Hematopoietic multipotent progenitor cell treated with erythropoietin and hydrocortisone succinate and interleukin-3 and kit ligand, for 15 days (in vitro differentiated cells): Measurements from ENCODE around the gene GMPR2.
"Not testable (repeated sequence)": the region's sequence is repeated elsewhere in the genome, so short reads cannot be mapped to it uniquely, and the experiment has no call there.

Experiments
- DNase-seq: peaks from one replicate; pipeline ENCODE4 v3.0.0-alpha.2; 2015; ENCODE audit warnings: low spot score

The GMPR2 gene

DNA sequence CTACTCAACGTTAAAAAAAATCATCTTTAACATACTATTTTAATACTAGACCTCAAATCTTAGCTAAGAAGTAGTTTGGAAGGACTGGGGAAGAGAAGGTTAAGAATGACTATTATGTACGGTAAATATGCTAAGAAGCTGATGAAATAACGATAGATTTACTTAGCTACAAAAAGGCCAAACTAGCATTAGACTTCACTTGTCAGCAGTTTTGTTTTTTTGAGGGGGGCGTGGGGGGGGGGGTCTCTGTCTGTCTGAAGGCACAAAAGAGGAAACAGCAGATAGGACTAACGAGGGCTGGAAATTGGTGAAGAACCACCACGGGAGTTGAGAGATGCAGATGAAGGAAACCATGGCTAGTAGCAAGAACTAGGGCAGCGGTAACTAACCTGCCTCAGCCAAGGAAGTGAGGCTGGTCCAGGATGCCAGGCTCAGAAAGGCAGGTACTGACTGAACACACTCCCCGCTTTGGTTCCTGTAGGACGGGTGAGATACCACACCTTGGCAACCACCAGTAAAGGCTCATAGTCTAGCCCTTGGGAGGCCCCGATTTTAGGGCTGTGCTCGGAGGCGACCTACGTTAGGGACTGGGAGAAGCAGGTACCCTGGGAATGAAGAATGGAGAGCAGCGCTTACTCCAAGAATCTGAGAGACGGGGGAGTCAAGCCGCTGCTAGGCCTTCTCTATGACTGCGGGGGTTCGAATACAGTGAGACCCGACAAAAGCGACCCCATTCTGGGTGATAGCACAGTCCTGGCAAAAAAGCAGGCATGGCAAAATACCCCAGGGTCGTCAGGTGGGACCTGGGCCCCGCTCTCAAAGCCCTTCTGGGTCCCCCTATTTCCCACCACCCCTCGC lies 1.2 kb upstream of the GMPR2 start:
- peak; percentile 23 for DNase-seq

DNA sequence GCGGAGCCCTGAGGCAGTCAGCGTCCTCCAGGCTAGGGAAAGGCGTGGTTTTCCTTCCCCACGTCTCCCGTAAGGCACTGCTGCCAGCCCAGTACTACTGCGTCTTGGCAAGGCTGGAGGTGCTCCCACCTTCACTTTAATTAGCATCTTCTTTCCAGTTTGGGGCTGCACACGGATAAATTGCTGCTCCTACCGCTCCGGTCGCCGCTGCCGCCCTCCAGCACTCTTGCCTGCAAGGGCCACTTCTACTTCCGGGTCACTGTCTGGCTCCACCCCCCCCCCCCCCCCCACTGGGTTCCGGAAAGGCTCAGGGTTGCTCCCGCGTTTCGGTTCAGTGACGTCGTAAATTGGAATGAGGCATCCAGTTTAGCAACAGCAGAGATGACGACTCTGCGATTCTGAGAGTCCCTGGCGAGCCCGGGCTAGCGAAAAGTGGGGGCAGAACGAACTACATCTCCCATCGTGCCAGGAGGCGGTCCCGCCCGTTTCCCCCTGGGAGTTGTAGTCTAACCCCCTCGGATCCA lies 546 bp upstream of the GMPR2 start, which contains the start of gene NEDD8:
Gene NEDD8 (minus strand): TSS at position 247 of the 524 bp plus-strand sequence. CDS start 100 bp downstream, at position 147.
- peak; percentile 90 for DNase-seq

DNA sequence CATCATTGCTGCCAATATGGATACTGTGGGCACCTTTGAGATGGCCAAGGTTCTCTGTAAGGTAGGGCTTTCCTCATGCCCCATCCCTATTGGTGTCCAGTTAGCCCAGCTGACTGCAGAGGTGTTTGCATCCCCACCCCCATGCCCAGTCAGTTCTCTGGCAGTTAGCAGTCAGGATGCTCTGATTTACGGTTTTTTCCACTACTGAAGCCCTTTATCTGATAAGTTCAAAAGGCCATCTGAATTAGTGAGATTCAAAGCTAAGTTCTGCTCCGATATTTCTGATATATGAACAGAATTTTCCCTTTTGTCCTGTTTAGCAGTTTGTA lies 773 bp downstream of the GMPR2 start:
- DNase-seq: no peak

DNA sequence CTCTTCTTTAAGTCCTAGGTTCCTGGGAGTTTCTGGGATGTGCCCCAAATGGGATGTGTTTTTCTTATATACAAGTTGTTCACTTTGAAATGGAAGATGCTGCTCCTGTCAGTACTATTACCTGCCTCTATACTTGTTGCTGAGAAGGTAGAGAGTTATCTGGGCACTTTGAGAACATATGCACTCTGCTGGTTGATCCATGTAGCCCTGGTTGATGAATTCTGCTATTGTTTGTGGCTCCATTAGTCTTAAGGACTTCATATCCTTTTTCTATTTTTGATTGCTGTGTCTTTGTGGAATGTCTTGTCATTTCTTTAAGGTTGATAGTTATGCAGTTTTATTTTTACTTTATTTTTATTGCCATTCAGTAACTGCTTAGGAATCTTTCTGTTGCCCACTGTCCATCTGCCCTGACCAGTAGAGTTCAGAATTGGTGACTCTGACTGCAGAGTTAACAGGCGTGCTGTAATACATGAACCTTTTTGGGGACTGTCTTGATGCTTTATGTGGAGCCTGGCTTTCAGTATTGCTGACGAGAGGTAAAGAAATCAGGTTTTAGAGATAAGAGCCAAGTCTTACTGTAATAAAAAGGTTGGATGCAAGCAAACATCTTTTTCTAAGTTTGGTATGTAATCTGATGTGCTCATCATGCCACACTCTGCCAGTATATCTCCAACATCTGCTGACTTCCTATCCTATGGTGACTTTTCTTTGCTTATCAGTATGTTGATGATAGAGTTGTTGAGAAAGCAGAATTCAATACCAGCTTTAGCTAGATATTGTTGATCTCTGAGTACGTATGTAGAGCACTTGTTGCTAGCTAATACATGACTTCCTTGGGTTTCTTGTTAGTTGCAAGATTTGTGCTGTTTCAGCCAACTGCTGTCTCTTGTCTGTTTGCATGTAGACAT lies 1.6 kb downstream of the GMPR2 start:
- no peak for DNase-seq

DNA sequence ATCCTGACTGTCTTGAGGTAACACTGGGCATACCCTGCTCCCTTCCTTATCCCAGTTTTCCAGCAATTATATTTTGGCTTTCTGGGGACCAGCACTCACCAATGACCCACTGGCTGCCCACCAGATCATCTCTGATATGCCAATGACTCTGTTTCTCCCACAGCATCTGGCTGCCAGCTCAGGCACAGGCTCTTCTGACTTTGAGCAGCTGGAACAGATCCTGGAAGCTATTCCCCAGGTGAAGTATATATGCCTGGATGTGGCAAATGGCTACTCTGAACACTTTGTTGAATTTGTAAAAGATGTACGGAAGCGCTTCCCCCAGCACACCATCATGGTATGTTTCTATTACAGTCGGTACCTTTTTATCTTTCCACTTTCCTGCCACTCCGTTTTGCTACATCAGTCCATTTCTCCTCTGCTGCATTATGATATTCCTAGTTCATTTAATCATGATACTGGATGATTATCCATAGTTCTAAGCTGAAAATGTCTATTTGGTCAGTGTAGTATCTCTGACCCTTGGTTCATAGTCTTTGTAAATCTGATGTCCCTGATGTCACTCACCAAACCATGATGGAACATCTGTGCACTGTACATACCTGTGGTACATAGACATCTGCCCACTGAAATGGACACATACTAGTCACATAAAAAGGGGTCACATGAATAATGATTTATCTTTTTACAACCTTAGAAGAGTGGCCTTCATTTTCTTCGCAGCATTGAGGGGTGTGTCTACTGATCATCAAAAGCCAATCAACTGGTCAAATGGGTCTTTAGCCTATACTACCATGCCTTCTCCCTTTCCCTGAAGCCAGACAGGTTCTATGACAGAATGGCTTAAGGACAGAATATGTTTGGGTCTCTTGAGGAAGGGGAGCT lies 3.3 kb downstream of the GMPR2 start:
- DNase-seq: no peak

DNA sequence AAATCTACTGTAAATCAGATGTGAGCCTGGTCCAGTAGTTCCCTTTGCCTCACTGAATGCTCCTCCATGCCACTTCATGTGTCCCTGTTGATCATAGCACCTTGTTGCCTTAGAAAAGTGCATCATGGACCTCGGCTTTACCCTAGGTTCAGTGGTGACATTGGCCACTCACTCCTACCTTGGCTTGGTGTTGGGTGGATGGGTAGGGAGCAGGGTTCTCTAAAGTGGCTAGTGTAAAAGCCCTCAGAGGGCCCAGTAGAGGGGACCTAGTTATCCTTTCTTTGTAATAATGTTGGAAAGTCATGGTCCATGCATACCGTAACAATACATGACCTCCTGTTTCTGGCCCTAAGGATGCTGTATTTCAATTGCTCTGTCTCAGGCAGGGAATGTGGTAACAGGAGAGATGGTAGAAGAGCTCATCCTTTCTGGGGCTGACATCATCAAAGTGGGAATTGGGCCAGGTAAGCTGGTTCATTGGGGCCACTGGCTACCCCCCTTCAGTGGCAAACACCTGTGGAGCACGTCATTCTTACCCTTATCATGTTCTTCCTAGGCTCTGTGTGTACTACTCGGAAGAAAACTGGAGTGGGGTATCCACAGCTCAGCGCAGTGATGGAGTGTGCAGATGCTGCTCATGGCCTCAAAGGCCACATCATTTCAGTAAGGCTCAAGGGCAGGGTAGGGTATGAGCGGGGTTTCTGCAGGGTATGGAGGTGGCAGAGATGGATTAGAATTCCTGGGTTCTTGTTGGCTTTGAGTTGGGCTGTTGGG lies 4.1 kb downstream of the GMPR2 start:
- DNase-seq: no peak

DNA sequence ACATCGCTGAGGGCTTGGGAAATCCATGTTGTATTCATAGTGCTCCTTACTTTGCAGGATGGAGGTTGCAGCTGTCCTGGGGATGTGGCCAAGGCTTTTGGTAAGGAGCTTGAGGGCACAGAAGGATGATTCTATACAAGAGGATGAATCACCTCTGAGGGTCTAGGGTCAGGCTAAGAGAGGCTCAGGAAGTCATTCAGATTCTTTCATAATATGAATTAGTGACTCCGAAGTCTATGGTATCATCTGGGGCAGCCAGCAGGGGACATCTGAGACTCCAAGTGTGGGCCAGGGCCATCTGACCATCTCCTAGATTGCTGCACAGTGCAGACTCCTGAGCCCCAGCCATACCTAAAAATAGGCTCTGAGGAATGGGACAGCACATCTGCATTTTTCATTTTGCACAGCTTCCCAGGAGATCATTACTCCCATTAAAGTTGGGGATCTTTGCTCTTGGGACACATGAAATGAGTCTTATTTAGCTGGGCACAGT lies 4.8 kb downstream of the GMPR2 start:
- DNase-seq: no peak

DNA sequence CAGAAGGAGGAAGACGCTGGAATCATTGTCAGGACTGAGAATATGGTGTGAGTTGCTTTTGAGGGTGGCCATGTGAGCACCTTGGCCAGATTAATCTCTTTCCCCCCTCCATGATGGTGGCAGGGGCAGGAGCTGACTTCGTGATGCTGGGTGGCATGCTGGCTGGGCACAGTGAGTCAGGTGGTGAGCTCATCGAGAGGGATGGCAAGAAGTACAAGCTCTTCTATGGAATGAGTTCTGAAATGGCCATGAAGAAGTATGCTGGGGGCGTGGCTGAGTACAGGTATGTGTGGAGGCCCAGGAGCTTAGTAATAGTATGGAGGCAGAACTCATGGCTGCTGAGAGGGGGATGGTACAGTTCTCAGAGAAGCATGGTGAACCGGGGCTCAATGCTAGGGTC lies 5.4 kb downstream of the GMPR2 start:
- no peak for DNase-seq

DNA sequence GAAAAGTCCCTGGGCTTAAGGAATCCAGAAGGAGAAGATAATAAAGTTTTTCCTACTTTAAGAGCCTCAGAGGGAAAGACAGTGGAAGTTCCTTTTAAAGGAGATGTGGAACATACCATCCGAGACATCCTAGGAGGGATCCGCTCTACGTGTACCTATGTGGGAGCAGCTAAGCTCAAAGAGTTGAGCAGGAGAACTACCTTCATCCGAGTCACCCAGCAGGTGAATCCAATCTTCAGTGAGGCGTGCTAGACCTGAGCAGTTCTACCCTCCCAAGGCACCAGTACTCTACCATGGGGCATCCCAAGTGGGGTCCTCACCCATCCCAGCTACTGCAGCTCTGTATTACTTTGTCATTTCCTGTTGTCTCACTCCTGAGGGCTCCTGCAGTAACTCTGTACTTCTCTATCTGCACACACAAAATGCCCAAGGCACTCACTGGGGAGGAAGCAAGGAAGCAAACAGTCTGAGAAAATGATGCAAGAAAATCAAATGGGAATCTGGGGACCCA lies 5.9 kb downstream of the GMPR2 start:
- no peak for DNase-seq

DNA sequence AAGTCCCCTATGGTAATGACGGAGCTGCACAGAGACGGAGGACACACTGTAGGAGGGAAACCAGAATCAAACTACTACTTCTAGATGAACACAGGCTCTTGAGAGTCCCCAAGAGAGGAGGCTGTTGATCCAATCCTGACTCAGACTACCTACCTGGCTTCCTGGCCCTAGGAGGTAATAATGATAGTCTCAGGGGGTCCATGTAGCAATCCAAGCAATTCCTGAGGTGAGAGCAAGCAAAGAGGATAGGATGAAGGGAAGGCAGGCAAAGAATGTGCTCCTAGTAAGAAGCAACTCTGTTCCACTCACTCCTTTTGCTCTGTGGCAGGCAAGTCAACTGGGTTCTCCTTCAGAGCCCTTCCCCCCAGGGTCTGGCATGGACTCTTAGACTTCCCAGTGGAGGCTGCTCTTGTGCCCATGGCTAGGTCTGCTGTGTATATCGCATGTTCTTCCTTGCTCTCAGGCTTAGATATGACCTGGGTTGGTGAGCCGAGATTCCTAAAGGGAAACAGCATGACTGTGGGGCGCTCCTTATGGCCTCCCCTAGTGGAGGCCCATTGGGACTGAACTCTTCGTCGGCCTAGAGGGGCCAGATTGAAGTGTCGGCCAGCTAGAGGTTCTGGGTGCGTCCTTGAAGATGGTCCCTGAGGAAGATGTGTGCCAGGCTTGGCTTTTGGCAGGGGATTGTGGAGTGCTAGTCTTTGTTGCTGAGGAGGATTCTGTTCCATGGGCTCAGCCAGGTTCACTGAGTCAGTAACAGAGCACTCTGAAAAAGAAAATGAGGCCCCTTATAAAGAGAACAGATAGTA lies 7.6 kb downstream of the GMPR2 start:
- no peak for DNase-seq

DNA sequence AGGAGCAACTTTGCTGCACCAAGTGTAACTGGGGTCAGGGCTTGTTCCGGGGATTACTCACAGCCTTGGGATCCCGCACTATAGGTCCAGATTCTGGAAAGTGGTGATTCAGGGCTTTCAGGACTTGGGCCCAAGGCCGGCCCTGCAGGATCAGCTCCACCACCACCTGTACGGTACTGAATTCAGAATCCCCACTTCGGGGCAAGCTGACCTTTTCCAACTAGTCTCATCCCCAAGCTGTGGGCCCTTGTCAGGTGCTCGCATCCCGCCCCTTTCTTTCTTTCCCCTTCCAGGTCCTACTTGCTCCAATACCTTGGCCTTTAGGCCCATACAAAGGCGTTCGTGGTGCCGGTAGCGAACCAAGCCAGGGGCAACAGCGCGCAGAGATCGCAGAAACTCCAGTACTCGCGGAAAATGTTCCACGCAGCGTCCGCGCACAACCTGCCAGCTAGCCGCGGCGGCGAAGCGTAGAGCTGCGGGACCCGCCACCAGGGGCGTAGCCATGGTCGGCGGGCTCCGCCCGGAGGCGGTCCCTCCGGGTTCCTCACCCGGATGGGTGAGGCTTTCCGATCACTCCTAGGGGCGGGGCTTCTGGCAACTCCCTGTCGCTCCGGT lies 9.2 kb downstream of the GMPR2 start:
- peak; percentile 97 for DNase-seq

DNA sequence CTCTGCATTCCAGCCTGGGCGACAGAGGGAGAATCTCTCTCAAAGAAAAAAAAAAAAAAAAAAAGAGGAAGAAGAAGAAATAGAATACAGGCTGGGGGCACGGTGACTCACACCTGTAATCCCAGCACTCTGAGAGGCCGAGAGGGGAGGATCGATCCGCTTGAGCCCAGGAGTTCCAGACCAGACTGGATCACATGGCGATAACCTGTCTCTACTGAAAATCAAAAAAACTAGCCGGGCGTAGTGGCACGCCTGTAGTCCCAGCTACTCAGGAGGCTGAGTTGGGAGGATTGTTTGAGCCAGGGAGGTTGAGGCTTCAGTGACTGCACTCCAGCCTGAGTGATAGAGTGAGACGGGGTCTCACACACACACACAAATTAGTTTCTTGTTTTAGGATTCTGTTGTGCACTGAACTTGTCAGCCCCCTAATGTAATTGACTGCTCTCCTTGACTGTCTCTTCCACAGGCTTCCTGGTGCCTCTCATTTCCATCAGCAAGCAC lies 10.7 kb downstream of the GMPR2 start:
- DNase-seq: no peak

DNA sequence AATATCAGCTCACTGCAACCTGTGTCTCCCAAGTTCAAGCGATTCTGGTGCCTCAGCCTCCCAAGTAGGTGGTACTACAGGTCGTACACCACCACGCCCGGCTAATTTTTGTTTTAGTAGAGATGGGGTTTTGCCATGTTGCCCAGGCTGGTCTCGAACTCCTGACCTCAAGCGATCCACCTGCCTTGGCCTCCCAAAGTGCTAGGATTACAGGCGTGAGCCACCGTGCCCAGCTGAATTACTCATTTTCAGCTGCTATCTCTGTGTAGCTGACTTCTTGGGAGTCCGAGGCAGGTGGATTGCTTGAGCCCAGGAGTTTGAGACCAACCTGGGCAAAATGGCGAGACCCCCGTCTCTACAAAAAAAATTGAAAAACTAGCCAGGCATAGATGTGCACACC lies 12.6 kb downstream of the GMPR2 start:
- DNase-seq: not testable (repeated sequence)

DNA sequence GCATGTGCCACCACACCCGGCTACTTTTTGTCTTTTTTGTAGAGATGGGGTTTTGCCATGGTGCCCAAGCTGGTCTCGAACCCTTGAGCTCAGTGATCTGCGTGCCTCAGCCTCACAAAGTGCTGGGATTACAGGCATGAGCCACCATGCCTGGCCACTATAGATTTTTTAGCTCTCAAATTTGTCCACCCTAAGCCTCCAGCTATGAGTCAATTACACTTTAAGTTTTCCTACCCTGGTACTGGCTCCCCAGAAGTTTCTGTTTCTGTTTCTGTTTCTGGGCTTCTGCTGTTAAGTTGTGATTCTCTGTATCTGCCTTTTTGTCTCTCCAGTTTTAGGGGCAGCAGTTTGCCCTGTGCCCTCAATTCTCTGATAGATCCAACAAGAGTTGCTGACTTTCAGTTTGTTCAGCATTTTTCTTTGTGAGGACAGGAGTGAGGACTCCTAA lies 14.1 kb downstream of the GMPR2 start:
- DNase-seq: no peak

DNA sequence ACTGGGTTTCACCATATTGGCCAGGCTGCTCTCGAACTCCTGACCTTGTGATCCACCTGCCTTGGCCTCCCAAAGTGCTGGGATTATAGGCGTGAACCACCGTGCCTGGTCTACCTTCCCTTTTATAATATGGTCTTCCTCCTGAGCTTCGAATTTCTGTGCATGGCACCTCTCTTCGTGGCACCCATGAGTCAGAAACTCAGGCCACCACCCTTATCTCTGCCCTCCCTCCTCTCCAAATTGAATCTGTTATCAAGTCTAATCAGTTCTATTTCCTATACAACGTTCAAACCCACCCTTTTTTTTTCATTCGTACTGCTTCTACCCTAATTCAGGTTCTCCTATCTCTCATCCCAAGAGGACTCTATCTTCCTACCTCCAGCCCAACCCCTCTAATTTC lies 14.7 kb downstream of the GMPR2 start:
- no peak for DNase-seq

DNA sequence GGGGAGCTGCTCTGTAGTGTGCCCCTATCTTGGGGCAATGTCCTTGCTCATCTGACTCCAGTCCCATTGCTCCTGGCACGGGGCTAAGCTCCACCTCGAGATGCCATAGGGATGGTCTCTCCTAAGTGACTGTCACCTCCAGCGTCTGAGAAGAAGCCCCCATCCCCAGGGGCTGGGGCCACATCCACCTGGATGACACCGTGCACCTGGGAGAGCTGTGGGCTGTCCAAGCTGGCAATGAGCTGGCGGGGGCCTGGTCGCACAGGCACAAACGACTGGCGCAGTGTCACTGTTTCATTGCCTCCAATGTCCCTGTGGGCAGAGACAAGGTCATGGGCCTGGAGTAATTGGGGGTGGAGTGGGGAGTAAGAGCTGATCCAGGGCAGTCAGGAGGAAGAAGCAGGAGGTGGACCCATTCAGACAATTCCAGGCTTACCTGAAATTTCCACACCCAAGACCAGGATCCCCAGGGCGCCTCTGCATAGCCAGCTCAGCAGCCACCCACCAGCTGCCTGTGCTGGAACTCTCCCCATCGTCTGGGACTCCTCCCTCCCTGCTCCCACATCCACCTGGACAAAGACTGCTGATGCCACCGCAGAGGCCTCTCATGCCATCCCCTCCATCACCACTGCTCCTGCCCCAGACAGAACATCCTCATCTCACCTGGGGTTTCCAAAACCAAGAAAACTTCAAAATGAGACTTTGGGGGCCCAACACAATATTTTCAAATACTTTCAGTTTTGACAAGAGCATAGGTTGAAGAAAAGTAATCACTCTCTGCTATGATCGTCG lies 16.7 kb downstream of the GMPR2 start:
- DNase-seq: no peak

DNA sequence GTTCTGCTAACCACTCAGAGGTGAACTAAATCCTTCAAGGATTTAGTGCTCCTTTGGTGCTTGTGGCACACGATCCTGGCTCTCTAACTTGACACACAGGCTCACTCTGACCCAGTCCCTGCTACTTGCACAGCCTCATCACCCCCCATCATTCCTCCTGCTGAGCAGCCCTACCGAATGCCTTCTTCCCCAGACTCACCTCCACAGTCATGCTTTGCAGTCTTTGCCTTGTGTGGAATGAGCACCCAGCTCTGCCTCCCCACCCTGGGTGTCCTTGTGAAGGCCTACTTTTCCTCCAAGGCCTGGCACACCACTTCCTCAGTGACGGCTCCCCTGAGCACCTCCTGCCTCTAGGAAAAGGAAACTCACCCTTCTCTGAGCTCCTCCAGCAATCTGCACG lies 17.6 kb downstream of the GMPR2 start:
- no peak for DNase-seq

DNA sequence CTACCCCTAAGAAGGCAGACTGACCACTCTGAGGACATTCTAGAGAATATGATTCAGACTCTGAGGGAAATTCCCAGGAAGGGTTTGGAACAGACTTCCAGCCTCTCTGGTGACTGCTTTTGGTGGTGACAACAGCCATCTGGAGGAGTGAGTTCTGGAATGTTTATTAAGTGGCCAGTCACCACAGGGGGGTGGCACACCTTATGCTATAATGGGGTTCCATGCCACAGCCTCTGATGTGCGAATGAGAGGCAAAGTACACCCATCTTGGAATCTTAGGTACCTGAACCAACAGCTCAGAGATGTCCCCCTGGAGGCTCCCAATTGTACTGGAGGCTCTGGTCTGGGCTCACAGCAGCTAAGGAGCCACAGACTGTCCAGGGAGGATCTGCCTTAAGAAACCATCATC lies 19.2 kb downstream of the GMPR2 start:
- no peak for DNase-seq
